GM10248 (cell line): ENCODE data around the gene ARHGEF17.

Experiments
- CTCF ChIA-PET: fragments of 300-600 bp; sonication (Branson Sonifier 250); formaldehyde crosslinking; extraction: SDS; loops from one replicate; lab custom pipeline; 2021; ENCODE audit warnings: antibody characterized with exemption; lab: Yijun Ruan, JAX
- POLR2A ChIA-PET: fragments of 350-650 bp; sonication (Branson Sonifier 250); formaldehyde crosslinking; extraction: SDS; loops from one replicate; lab custom pipeline; 2020; ENCODE audit warnings: antibody characterized with exemption; lab: Yijun Ruan, JAX
- DNase-seq: peaks from one replicate; pipeline ENCODE4 v3.0.0; 2012; ENCODE audit errors: extremely low spot score
- TF ChIP-seq, protein P1 (sequence below): IDR thresholded peaks from 2 replicates; pipeline ENCODE4 v1.5.1; 2012; ENCODE audit warnings: mild to moderate bottlenecking, low read depth; ENCODE audit errors: extremely low read depth, missing control alignments, control extremely low read depth

ARHGEF17 gene

GRCh38 chr11:73397468-73398131, 89.5 kb downstream of the ARHGEF17 start:
- POLR2A ChIA-PET: interaction anchor here (1.1 kb wide), 1 partner anchor 12 kb away, joined by 4 read pairs; no protein-coding TSS in a partner anchor
- TF ChIP-seq, protein P1, sequence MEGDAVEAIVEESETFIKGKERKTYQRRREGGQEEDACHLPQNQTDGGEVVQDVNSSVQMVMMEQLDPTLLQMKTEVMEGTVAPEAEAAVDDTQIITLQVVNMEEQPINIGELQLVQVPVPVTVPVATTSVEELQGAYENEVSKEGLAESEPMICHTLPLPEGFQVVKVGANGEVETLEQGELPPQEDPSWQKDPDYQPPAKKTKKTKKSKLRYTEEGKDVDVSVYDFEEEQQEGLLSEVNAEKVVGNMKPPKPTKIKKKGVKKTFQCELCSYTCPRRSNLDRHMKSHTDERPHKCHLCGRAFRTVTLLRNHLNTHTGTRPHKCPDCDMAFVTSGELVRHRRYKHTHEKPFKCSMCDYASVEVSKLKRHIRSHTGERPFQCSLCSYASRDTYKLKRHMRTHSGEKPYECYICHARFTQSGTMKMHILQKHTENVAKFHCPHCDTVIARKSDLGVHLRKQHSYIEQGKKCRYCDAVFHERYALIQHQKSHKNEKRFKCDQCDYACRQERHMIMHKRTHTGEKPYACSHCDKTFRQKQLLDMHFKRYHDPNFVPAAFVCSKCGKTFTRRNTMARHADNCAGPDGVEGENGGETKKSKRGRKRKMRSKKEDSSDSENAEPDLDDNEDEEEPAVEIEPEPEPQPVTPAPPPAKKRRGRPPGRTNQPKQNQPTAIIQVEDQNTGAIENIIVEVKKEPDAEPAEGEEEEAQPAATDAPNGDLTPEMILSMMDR: no peak
- no peak for DNase-seq
- CTCF ChIA-PET: interaction anchor here (0.9 to 8.9 kb wide), 5 partner anchors 9 to 240 kb away, joined by 3 to 87 read pairs (median 5); no protein-coding TSS in a partner anchor

DNA sequence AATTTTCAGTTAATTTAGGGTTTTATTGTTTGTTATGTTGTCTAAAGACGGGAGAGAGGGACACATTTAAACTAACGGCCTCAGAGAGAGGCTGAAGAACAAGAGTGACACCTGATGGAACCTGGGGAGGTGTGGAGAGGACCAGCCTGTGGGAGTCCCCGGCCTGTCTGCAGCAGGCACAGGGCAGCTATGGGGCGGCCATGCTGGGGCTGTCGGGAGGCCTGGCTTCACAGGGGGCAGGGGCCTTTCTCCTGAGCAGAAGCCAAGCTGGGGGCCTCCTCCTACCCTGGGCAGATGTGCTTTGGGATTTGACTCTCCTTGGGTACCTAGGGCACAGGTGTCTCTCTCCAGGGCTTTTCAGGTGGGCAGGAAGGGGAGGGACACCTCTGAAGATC, 90.1 kb downstream of the ARHGEF17 start:
- ChIA-PET CTCF (interaction anchor here (0.9 to 8.9 kb wide), 6 partner anchors 9 to 263 kb away, joined by 3 to 87 read pairs (median 6); no protein-coding TSS in a partner anchor), POLR2A (interaction anchor here (1.1 kb wide), 1 partner anchor 13 kb away, joined by 4 read pairs; no protein-coding TSS in a partner anchor)
- TF ChIP-seq, protein P1: no peak
- DNase-seq: no peak

DNA sequence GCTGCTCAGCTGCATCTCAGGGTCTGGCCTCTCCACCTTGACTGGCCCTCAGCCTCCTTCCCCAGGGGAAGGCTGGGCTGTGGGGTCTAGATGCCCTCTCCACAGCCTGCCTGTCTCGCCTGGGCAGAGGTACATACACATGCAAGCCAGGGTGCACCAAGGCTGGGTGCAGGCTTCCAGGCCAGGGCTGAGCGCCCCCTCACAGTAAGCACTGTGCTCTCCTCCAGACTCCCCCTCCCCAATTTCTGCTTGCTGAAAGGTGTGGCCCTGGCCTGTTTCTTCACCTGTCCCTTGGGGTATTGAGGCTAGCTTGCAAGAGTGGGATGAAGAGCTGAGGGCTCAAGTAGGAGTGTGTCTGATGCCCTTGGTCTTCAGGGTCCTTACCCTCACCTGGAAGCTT, 90.6 kb downstream of the ARHGEF17 start:
- ChIA-PET CTCF (interaction anchor here (1.0 to 8.9 kb wide), 6 partner anchors 8 to 262 kb away, joined by 3 to 87 read pairs (median 7); no protein-coding TSS in a partner anchor), POLR2A (interaction anchor here (1.1 kb wide), 1 partner anchor 14 kb away, joined by 4 read pairs; no protein-coding TSS in a partner anchor)
- TF ChIP-seq, protein P1: no peak
- DNase-seq: no peak

DNA sequence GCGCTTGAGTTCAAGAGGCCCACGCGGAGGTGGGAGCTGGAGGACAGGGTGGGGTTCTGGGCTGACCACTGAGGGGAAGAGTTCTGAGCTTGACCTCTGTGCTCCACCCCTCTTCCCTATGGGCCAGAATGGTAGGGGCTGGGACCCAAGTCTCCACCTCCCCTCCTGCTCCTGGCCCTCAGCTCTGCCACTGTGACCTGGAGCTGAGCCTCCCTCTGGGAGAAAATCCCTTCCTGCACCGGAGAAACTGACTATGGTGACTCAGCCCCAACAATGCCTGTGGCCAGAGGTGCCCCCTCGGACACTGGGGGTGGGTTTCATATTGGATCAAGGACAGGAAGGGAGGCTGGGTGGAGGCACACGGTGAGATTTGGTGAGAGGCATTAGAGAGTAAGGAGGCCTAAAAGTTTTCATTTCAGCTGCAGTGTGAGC, 91.1 kb downstream of the ARHGEF17 start:
- CTCF ChIA-PET: interaction anchor here (0.7 to 8.9 kb wide), 9 partner anchors 9 to 262 kb away, joined by 3 to 87 read pairs (median 5); no protein-coding TSS in a partner anchor
- no peak for DNase-seq
- TF ChIP-seq, protein P1: no peak
- POLR2A ChIA-PET: no interaction called here

GRCh38 chr11:73399636-73400035, 91.6 kb downstream of the ARHGEF17 start:
- DNase-seq: no peak
- TF ChIP-seq, protein P1: no peak
- POLR2A ChIA-PET: no interaction called here
- CTCF ChIA-PET: interaction anchor here (0.7 to 8.9 kb wide), 11 partner anchors 10 to 261 kb away, joined by 3 to 87 read pairs (median 3); no protein-coding TSS in a partner anchor

- TF ChIP-seq, protein P1: no peak
- no peak for DNase-seq
- POLR2A ChIA-PET: no interaction called here
- CTCF ChIA-PET: interaction anchor here (1.2 to 8.9 kb wide), 8 partner anchors 10 to 261 kb away, joined by 3 to 87 read pairs (median 4); no protein-coding TSS in a partner anchor
Observed at GRCh38 chr11:73400293-73400692, 92.2 kb downstream of the ARHGEF17 start.
